Measurements from ENCODE around the gene MIER2.

Gene MIER2

GRCh38 chr19:296476-297225 is 47.9 kb downstream of the MIER2 start:
- H3K9me3 ChIP-seq (ENCODE audit: control insufficient read depth, insufficient read depth, low read depth, low read length): no peaks in the 10 kb centered on the region
- POLR2A ChIA-PET: no interaction called here
- CTCF ChIA-PET: interaction anchor here (1.0 to 2.8 kb wide), 8 partner anchors 9 to 214 kb away, joined by 3 to 11 read pairs (median 4); no protein-coding TSS in a partner anchor
- H3K4me1 ChIP-seq (ENCODE audit: control insufficient read depth, insufficient read depth, low read length): no peaks in the 10 kb centered on the region; the same call in 1 of the 2 replicates
- TF ChIP-seq SALL2 (tag by site-specific recombination; IDR thresholded peaks at IDR 0.05; ENCODE audit: borderline replicate concordance) (no peak), GFI1B (tag by site-specific recombination; IDR thresholded peaks at IDR 0.05) (no peak), ZNF777 (tag by site-specific recombination; IDR thresholded peaks at IDR 0.05; ENCODE audit: borderline replicate concordance) (no peak), EGR2 (tag by site-specific recombination; IDR thresholded peaks at IDR 0.05; ENCODE audit: low read depth) (no peak), ZNF19 (tag by site-specific recombination; IDR thresholded peaks at IDR 0.05; ENCODE audit: low read depth) (no peak), GLI2 (tag by site-specific recombination; IDR thresholded peaks at IDR 0.05; ENCODE audit: borderline replicate concordance, low read depth) (no peak), ZNF837 (tag by site-specific recombination; IDR thresholded peaks at IDR 0.05) (no peak), REPIN1 (tag by site-specific recombination; IDR thresholded peaks at IDR 0.05; ENCODE audit: low read depth) (no peak), ZNF654 (tag by site-specific recombination; IDR thresholded peaks at IDR 0.05; ENCODE audit: low read depth) (no peak), ZNF677 (tag by site-specific recombination; IDR thresholded peaks at IDR 0.05) (no peak), ZNF202 (tag by site-specific recombination; IDR thresholded peaks at IDR 0.05; ENCODE audit: borderline replicate concordance) (no peak), ZNF391 (tag by site-specific recombination; IDR thresholded peaks at IDR 0.05; ENCODE audit: borderline replicate concordance, low read depth) (no peak), ZFHX2 (tag by site-specific recombination; conservative IDR thresholded peaks at IDR 0.05) (no peak), ZBTB1 (tag by site-specific recombination; IDR thresholded peaks at IDR 0.05) (no peak), PRDM6 (tag by site-specific recombination; IDR thresholded peaks at IDR 0.05) (no peak)
- no peaks in the 10 kb centered on the region for H3K36me3 ChIP-seq (ENCODE audit: control insufficient read depth in 2 of 2, insufficient read depth in 1 of 2, low read length in 2 of 2)
- H3K27ac ChIP-seq (ENCODE audit: extremely low read depth, low read depth, low read length): no peak overlapping the region
- no peak overlapping the region for H3K4me3 ChIP-seq (ENCODE audit: low read depth, low read length)

DNA sequence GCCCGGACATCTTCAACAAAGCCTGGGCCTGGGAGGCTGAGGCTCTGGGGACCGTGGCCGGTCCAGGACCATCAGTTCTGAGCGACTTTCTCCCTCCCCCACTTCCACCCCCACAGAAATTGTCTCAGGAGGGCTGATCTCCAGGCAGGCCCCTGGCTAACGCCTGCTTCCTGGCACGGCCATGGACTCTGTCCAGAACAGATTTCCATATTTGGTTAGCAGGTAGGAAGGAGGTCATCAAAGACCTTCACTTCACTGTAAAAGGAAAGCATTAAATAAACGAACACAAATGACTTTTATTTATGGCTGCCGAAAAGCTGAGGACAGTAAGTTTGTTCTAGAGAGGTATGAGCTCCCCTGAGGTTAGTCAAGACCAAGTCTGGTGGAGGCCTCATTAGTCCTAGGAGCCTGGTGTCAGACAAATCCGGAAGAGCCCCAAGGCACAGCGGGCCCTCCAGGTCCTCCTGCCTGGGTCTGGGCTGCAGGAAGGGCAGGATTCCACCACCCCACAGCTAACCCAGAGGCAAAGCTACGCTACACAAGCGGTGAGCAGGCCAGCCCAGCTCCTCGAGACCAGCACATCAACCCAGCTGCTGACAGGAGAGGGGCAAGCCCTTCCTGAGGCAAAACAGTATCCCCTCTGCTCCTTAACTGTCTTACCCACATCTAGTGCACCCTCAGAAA is 48.8 kb downstream of the MIER2 start:
- no peaks in the 10 kb centered on the region for H3K36me3 ChIP-seq (ENCODE audit: control insufficient read depth in 2 of 2, insufficient read depth in 1 of 2, low read length in 2 of 2)
- no peaks in the 10 kb centered on the region; the same call in 1 of the 2 replicates for H3K4me1 ChIP-seq (ENCODE audit: control insufficient read depth, insufficient read depth, low read length)
- no peaks in the 10 kb centered on the region for H3K9me3 ChIP-seq (ENCODE audit: control insufficient read depth, insufficient read depth, low read depth, low read length)
- H3K4me3 ChIP-seq (ENCODE audit: low read depth, low read length): no peak overlapping the region
- TF ChIP-seq SP3 (tag by site-specific recombination; IDR thresholded peaks at IDR 0.05): no peak
- TF ChIP-seq MYNN (tag by site-specific recombination; IDR thresholded peaks at IDR 0.05; ENCODE audit: borderline replicate concordance): peak; percentile 76
- TF ChIP-seq, protein P1, sequence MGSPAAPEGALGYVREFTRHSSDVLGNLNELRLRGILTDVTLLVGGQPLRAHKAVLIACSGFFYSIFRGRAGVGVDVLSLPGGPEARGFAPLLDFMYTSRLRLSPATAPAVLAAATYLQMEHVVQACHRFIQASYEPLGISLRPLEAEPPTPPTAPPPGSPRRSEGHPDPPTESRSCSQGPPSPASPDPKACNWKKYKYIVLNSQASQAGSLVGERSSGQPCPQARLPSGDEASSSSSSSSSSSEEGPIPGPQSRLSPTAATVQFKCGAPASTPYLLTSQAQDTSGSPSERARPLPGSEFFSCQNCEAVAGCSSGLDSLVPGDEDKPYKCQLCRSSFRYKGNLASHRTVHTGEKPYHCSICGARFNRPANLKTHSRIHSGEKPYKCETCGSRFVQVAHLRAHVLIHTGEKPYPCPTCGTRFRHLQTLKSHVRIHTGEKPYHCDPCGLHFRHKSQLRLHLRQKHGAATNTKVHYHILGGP (tag by site-specific recombination; IDR thresholded peaks at IDR 0.05): no peak
- no peak for TF ChIP-seq ZNF830 (tag by site-specific recombination; IDR thresholded peaks at IDR 0.05; ENCODE audit: low read depth)
- no peak for TF ChIP-seq ZNF600 (tag by site-specific recombination; IDR thresholded peaks at IDR 0.05)
- TF ChIP-seq, protein P2, sequence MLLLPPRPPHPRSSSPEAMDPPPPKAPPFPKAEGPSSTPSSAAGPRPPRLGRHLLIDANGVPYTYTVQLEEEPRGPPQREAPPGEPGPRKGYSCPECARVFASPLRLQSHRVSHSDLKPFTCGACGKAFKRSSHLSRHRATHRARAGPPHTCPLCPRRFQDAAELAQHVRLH (tag by site-specific recombination; IDR thresholded peaks at IDR 0.05): no peak
- no peak for TF ChIP-seq ZNF645 (tag by site-specific recombination; IDR thresholded peaks at IDR 0.05)
- TF ChIP-seq TCF7L2 (IDR thresholded peaks at IDR 0.05; ENCODE audit: borderline replicate concordance, low read depth, low read length): no peak
- 0 out of 2 replicates have a peak, but pooled peaks have one; percentile 19 for TF ChIP-seq ZFHX2 (tag by site-specific recombination; conservative IDR thresholded peaks at IDR 0.05)
- no peak for TF ChIP-seq ZNF223 (tag by site-specific recombination; IDR thresholded peaks at IDR 0.05)
- no peak for TF ChIP-seq ZNF529 (tag by site-specific recombination; IDR thresholded peaks at IDR 0.05; ENCODE audit: insufficient replicate concordance)
- ChIA-PET CTCF (interaction anchor here (0.7 to 2.8 kb wide), 12 partner anchors 8 to 215 kb away, joined by 3 to 11 read pairs (median 4); no protein-coding TSS in a partner anchor), POLR2A (no interaction called here)
- no peak overlapping the region for H3K27ac ChIP-seq (ENCODE audit: extremely low read depth, low read depth, low read length)

Data from HEK293 (cell line).